C4-2B (cell line): ENCODE data around the gene PHLDB1.

Source experiments
- ZFX ChIP-seq: fragments of 450-650 bp; IDR thresholded peaks from 2 replicates; pipeline ENCODE4 v1.6.1; 2017
- TF ChIP-seq, protein P1 (sequence below): fragments of 450-650 bp; conservative IDR thresholded peaks from 2 replicates; pipeline ENCODE4 v1.5.1; 2017; ENCODE audit warnings: mild to moderate bottlenecking

DNA sequence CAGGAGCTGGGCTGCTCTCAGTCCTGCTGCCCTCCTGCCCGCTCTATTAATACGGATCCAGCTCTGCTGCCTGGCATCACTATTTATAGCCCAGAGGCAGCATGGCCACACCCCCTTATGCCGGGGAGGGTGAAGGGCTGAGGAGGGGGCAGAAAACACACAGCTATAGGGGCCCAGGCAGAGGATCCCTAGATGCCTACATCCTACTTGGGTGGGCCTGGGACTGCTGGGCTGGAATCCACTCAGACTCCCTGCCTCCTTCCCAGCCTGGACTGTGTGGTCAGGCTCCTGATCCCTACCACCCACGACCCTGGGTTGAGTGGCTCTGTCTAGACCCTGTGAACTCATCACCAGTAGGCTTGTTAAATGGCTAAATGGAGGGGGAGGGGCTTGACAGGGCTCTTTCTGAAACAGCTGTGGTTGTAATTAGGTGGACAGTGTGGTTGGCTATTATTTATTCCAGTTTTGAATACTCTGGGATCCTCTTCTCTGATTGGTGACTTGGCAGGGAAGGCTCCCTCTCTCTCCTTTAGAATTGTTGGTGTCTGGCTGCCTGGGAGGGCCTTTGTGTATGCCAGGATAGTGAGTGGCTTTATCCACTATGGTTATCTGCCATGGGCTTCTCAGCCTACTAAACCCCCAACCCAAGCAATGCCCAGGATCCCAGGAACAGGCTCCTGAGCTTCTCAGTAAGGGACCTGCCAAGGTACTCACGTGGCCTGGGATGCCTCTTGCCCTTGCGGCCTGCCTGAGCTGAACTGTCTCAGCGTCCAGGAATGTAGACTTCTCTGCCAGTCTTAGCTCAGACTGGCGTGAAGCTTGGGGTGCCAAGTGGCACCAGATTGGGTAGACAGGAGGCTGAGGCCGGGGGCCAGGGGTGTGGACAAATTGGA lies 15.2 kb downstream of the PHLDB1 start:
- TF ChIP-seq, protein P1, sequence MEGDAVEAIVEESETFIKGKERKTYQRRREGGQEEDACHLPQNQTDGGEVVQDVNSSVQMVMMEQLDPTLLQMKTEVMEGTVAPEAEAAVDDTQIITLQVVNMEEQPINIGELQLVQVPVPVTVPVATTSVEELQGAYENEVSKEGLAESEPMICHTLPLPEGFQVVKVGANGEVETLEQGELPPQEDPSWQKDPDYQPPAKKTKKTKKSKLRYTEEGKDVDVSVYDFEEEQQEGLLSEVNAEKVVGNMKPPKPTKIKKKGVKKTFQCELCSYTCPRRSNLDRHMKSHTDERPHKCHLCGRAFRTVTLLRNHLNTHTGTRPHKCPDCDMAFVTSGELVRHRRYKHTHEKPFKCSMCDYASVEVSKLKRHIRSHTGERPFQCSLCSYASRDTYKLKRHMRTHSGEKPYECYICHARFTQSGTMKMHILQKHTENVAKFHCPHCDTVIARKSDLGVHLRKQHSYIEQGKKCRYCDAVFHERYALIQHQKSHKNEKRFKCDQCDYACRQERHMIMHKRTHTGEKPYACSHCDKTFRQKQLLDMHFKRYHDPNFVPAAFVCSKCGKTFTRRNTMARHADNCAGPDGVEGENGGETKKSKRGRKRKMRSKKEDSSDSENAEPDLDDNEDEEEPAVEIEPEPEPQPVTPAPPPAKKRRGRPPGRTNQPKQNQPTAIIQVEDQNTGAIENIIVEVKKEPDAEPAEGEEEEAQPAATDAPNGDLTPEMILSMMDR = no peak
- TF ChIP-seq ZFX = no peak
